ENCODE results near the gene FYN.

- no peak for TF ChIP-seq POLR2AphosphoS5 (IDR thresholded peaks at IDR 0.05; ENCODE audit: low read depth, low read length)
- TF ChIP-seq POLR2A (IDR thresholded peaks at IDR 0.05; ENCODE audit: low read depth, low read length) = no peak
- TF ChIP-seq TAF1 (IDR thresholded peaks at IDR 0.05; ENCODE audit: borderline replicate concordance, low read depth, low read length) = no peak
Measured at GRCh38 chr6:111872401-111873177, 663 bp downstream of the FYN start.
